HL-60 (cell line): Measurements from ENCODE around the gene CEND1.

ENCODE experiments used
- DNase-seq, 2 experiments: peaks; one replicate each; pipeline ENCODE4 v3.0.0-alpha.2; 2010 to 2020; ENCODE audit warnings: low read depth in 1 of 2, low spot score in 1 of 2
- H3K27ac ChIP-seq: fragments of 250-450 bp; sonication (Bioruptor Pico); replicated peaks from 2 replicates; pipeline ENCODE4 v1.5.1; 2020; ENCODE audit warnings: mild to moderate bottlenecking, moderate library complexity
- H3K27me3 ChIP-seq: fragments of 250-450 bp; sonication (Bioruptor Pico); 2 replicates; pipeline ENCODE4 v1.5.1; 2021; ENCODE audit warnings: mild to moderate bottlenecking, moderate library complexity; ENCODE audit not compliant: insufficient read depth, poor library complexity, severe bottlenecking
- H3K4me3 ChIP-seq: replicated peaks from 2 replicates; pipeline ENCODE4 v1.5.1; 2011; ENCODE audit warnings: mild to moderate bottlenecking, control low read depth, low read length; ENCODE audit not compliant: insufficient read depth
- CTCF ChIP-seq: IDR thresholded peaks from one replicate; pipeline ENCODE4 v1.5.1; 2011; ENCODE audit warnings: low read length, control low read depth, inconsistent platforms; ENCODE audit not compliant: insufficient read depth
- GABPA ChIP-seq: IDR thresholded peaks from 2 replicates; pipeline ENCODE4 v1.6.1; 2012; ENCODE audit warnings: low read depth
- POLR2AphosphoS5 ChIP-seq: IDR thresholded peaks from 2 replicates; pipeline ENCODE4 v1.6.1; 2012; ENCODE audit warnings: low read depth
- REST ChIP-seq: IDR thresholded peaks from 2 replicates; pipeline ENCODE4 v1.6.1; 2012; ENCODE audit warnings: low read depth; ENCODE audit not compliant: insufficient replicate concordance
- SPI1 ChIP-seq: IDR thresholded peaks from 2 replicates; pipeline ENCODE4 v1.6.1; 2012; ENCODE audit warnings: low read depth, mild to moderate bottlenecking, borderline replicate concordance

Gene CEND1

GRCh38 chr11:837189-837989 lies 47.5 kb upstream of the CEND1 start:
- Histone ChIP-seq H3K27me3 (no peaks in the 10 kb centered on the region), H3K4me3 (no peak overlapping the region), H3K27ac (no peak overlapping the region)
- DNase-seq: no peak
- TF ChIP-seq CTCF: no peak
- no peak for TF ChIP-seq REST
- no peak for TF ChIP-seq GABPA
- TF ChIP-seq SPI1: no peak
- no peak for TF ChIP-seq POLR2AphosphoS5

- no peak for TF ChIP-seq CTCF
- TF ChIP-seq GABPA: no peak
- peak; percentile 42; the same call in 1 of the 2 replicates for TF ChIP-seq POLR2AphosphoS5
- H3K27me3 ChIP-seq: no peaks in the 10 kb centered on the region
- H3K4me3 ChIP-seq: no peak overlapping the region
- H3K27ac ChIP-seq: no peak overlapping the region
- no peak for DNase-seq
These were observed 46.8 kb upstream of the CEND1 start for GRCh38 chr11:836700-837099.

GRCh38 chr11:836274-836673 lies 46.4 kb upstream of the CEND1 start:
- no peak overlapping the region for H3K27ac ChIP-seq
- TF ChIP-seq CTCF (no peak), GABPA (no peak), REST (no peak), POLR2AphosphoS5 (no peak), SPI1 (no peak)
- no peak for DNase-seq

More at GRCh38 chr11:836274-836673, 46.4 kb upstream of the CEND1 start:
- Histone ChIP-seq H3K27me3 (no peaks in the 10 kb centered on the region), H3K4me3 (no peak overlapping the region)
